DND-41 (cell line): ENCODE results near the gene VGLL2.

Experiments used
- EZH2 ChIP-seq: IDR thresholded peaks from 3 replicates; pipeline ENCODE4 v1.6.1; 2012; ENCODE audit warnings: borderline replicate concordance, low read depth, mild to moderate bottlenecking, moderate library complexity, low read length, inconsistent platforms; ENCODE audit not compliant: severe bottlenecking
- TF ChIP-seq, protein P1 (sequence below): IDR thresholded peaks from 2 replicates; pipeline ENCODE4 v1.5.1; 2012; ENCODE audit warnings: borderline replicate concordance, low read length, moderate library complexity, mild to moderate bottlenecking; ENCODE audit not compliant: poor library complexity, severe bottlenecking; ENCODE audit errors: extremely low read depth

DNA sequence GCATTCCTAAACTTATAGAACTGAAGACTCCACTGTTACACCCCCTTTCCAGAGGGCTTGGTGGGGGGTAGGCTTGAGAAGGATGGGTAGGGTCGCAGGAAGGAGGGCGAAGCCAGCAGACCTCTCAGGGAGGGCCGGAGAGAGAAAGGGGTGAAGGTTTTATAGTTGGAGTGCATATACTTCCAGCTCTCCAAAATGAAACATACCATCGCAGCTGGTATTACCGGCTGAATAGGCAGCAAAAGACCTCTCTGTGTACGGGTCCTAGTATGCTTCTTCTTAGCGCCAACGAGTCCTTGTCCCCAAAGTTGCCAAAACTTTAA, 1.0 kb upstream of the VGLL2 start:
- TF ChIP-seq, protein P1, sequence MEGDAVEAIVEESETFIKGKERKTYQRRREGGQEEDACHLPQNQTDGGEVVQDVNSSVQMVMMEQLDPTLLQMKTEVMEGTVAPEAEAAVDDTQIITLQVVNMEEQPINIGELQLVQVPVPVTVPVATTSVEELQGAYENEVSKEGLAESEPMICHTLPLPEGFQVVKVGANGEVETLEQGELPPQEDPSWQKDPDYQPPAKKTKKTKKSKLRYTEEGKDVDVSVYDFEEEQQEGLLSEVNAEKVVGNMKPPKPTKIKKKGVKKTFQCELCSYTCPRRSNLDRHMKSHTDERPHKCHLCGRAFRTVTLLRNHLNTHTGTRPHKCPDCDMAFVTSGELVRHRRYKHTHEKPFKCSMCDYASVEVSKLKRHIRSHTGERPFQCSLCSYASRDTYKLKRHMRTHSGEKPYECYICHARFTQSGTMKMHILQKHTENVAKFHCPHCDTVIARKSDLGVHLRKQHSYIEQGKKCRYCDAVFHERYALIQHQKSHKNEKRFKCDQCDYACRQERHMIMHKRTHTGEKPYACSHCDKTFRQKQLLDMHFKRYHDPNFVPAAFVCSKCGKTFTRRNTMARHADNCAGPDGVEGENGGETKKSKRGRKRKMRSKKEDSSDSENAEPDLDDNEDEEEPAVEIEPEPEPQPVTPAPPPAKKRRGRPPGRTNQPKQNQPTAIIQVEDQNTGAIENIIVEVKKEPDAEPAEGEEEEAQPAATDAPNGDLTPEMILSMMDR: no peak
- TF ChIP-seq EZH2: no peak
